ENCODE data around the gene SNN. TPM values are rescaled to one million over a fixed set of nuclear protein-coding genes. Genes with fewer than 3 reads are reported as not detected.

The SNN gene
- total RNA-seq, 6 experiments from 2014 or later: 4.6 to 7.6 (median 6.5) TPM

GRCh38 chr16:11687601-11688519 is 19.6 kb downstream of the SNN start:
- H3K36me3 Mint-ChIP-seq (ENCODE audit: low read depth): peaks cover 31% of the 10 kb centered on the region
- DNase-seq: no peak
- no peak overlapping the region for H3K27ac Mint-ChIP-seq
- TF ChIP-seq CTCF (IDR thresholded peaks at IDR 0.05): no peak
- peaks cover 50% of the 10 kb centered on the region for H3K4me1 Mint-ChIP-seq (ENCODE audit: low read depth)
- H3K9me3 Mint-ChIP-seq: no peaks in the 10 kb centered on the region
- peaks cover 3% of the 10 kb centered on the region; the same call in 1 of the 2 replicates for H3K27me3 Mint-ChIP-seq (ENCODE audit: insufficient read depth)
- H3K4me3 Mint-ChIP-seq: no peak overlapping the region

- H3K4me1 Mint-ChIP-seq (ENCODE audit: low read depth): peaks cover 43% of the 10 kb centered on the region
- peaks cover 2% of the 10 kb centered on the region; the same call in 1 of the 2 replicates for H3K27me3 Mint-ChIP-seq (ENCODE audit: insufficient read depth)
- H3K4me3 Mint-ChIP-seq: no peak overlapping the region
- H3K9me3 Mint-ChIP-seq: no peaks in the 10 kb centered on the region
- TF ChIP-seq CTCF (IDR thresholded peaks at IDR 0.05): no peak
- H3K36me3 Mint-ChIP-seq (ENCODE audit: low read depth): peaks cover 31% of the 10 kb centered on the region
- H3K27ac Mint-ChIP-seq: no peak overlapping the region
- no peak for DNase-seq
Measured at GRCh38 chr16:11688520-11688886, 20.2 kb downstream of the SNN start.

- Mint-ChIP-seq H3K27me3 (ENCODE audit: insufficient read depth) (peaks cover 2% of the 10 kb centered on the region; the same call in 1 of the 2 replicates), H3K4me1 (ENCODE audit: low read depth) (peaks cover 36% of the 10 kb centered on the region), H3K27ac (peak overlapping the region; percentile 21; the same call in 1 of the 2 replicates), H3K36me3 (ENCODE audit: low read depth) (peaks cover 26% of the 10 kb centered on the region), H3K4me3 (no peak overlapping the region), H3K9me3 (no peaks in the 10 kb centered on the region)
- TF ChIP-seq CTCF (IDR thresholded peaks at IDR 0.05): no peak
- DNase-seq: no peak
Measured at GRCh38 chr16:11689031-11689840, 21.0 kb downstream of the SNN start.

DNA sequence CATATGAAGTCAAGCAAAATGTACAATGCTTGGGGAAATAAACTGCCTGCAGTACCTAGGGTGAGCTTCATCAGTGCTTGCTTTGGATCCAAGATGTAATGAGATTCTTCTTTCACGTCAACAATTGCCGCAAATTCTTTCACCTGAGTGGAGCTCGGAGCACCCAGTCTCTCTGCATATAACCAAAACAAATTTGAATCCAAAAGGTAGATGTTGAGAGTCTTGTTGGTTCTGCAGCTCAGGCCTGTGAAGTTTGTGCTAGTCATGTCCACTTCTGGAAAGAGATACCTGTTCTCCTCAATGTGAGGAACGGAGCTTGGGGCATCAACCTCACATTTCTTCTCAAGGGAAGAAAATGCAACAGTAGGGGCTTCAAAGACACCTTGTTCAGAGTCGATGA is 23.0 kb downstream of the SNN start:
- DNase-seq: no peak
- H3K27ac Mint-ChIP-seq: no peak overlapping the region
- no peak overlapping the region for H3K4me3 Mint-ChIP-seq
- TF ChIP-seq CTCF (IDR thresholded peaks at IDR 0.05): no peak
- no peaks in the 10 kb centered on the region; the same call in 1 of the 2 replicates for H3K27me3 Mint-ChIP-seq (ENCODE audit: insufficient read depth)
- peaks cover 23% of the 10 kb centered on the region for H3K4me1 Mint-ChIP-seq (ENCODE audit: low read depth)
- no peaks in the 10 kb centered on the region for H3K9me3 Mint-ChIP-seq
- H3K36me3 Mint-ChIP-seq (ENCODE audit: low read depth): peaks cover 32% of the 10 kb centered on the region

GRCh38 chr16:11691771-11692170 is 23.5 kb downstream of the SNN start:
- Mint-ChIP-seq H3K9me3 (no peaks in the 10 kb centered on the region), H3K27ac (no peak overlapping the region), H3K36me3 (ENCODE audit: low read depth) (peaks cover 34% of the 10 kb centered on the region), H3K4me1 (ENCODE audit: low read depth) (peaks cover 17% of the 10 kb centered on the region), H3K4me3 (no peak overlapping the region), H3K27me3 (ENCODE audit: insufficient read depth) (no peaks in the 10 kb centered on the region; the same call in 1 of the 2 replicates)
- no peak for TF ChIP-seq CTCF (IDR thresholded peaks at IDR 0.05)
- DNase-seq: no peak
